Fibroblast of lung (primary cell): ENCODE measurements around the gene TAOK3.
"Not testable (repeated sequence)": the region's sequence is repeated elsewhere in the genome, so short reads cannot be mapped to it uniquely, and the experiment has no call there.

Experiments
- CTCF ChIP-seq, 2 donors: IDR thresholded peaks in 1 of 2; conservative IDR thresholded peaks in 1 of 2; 1 replicate in 1 of 2; 2 replicates in 1 of 2; pipeline ENCODE4 v1.5.1; 2011 to 2012; ENCODE audit warnings: low read length in 2 of 2, control low read depth in 1 of 2, inconsistent platforms in 1 of 2, low read depth in 1 of 2, mild to moderate bottlenecking in 1 of 2
- EZH2 ChIP-seq: IDR thresholded peaks from 2 replicates; pipeline ENCODE4 v1.5.1; 2012; ENCODE audit warnings: low read length, control low read depth, mild to moderate bottlenecking; ENCODE audit errors: missing control alignments

GRCh38 chr12:118408241-118408640, 35.5 kb upstream of the TAOK3 start:
- TF ChIP-seq CTCF (conservative IDR thresholded peaks at IDR 0.05 in 1 of 2, IDR thresholded peaks at IDR 0.05 in 1 of 2; ENCODE audit: low read depth in 1 of 2, low read length in 2 of 2); EZH2: not testable (repeated sequence)
